ENCODE results near the gene CATSPERZ. TPM values are rescaled to one million over a fixed set of nuclear protein-coding genes. Genes with fewer than 3 reads are reported as not detected.
A peak's percentile ranks its signal among the peaks of the same experiment; 100 is the strongest.

CATSPERZ gene
- total and polyA plus RNA-seq, 2 donors from 2014 or later: not detected

DNA sequence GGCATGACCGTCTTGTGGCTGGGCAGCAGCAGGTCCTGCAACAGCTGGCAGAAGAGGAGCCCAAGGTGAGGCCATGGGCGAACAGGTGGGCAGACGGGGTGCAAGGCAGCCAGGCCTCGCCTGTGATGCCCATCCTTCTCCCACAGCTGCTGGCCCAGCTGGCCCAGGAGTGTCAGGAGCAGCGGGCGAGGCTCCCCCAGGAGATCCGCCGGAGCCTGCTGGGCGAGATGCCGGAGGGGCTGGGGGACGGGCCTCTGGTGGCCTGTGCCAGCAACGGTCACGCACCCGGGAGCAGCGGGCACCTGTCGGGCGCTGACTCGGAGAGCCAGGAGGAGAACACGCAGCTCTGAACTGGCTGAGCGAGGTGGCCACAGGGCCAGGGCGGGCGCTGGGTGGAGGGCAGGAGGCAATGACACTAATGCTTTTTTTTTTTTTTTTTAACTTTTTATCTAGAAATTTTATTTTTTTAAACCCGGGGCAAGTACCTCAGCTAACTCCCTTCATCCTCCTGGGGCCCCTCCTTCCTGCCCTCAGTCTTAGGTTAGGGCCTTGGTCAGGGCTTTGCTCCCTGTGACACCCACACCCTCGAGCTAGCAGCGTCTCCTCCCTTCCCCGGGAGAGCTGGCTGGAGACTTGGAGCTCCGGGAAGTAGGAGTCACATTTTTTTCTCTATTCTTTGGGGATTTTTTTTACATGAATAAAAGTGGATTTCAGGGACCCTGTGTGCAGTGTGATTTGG, 32.8 kb upstream of the CATSPERZ start:
- Histone ChIP-seq H3K27ac (ENCODE audit: low read depth in 2 of 2, low read length in 2 of 2) (peak overlapping the region; percentile 82 to 91), H3K27me3 (ENCODE audit: control insufficient read depth, insufficient read depth, low read length) (no peaks in the 10 kb centered on the region), H3K9ac (ENCODE audit: low read length in 3 of 3) (no peak overlapping the region), H3K4me1 (ENCODE audit: control insufficient read depth in 2 of 3, insufficient read depth in 2 of 3, low read depth in 1 of 3, low read length in 3 of 3) (peaks cover 0 to 18% (median 9%) of the 10 kb centered on the region in 3 donors), H3K9me3 (ENCODE audit: control insufficient read depth in 2 of 3, insufficient read depth in 1 of 3, low read length in 3 of 3) (no peaks in the 10 kb centered on the region), H3K36me3 (ENCODE audit: control insufficient read depth in 2 of 3, insufficient read depth in 3 of 3, low read length in 3 of 3) (peaks cover 0 to 4% (median 0%) of the 10 kb centered on the region in 3 donors), H3K4me3 (ENCODE audit: low read length in 3 of 3) (no peak overlapping the region)
- FAIRE-seq (no peak), DNase-seq (peak in 1 of 5 donors; percentile 62)
- intact Hi-C loops (cut with DNase I): no loop called here
- TF ChIP-seq, protein P1, sequence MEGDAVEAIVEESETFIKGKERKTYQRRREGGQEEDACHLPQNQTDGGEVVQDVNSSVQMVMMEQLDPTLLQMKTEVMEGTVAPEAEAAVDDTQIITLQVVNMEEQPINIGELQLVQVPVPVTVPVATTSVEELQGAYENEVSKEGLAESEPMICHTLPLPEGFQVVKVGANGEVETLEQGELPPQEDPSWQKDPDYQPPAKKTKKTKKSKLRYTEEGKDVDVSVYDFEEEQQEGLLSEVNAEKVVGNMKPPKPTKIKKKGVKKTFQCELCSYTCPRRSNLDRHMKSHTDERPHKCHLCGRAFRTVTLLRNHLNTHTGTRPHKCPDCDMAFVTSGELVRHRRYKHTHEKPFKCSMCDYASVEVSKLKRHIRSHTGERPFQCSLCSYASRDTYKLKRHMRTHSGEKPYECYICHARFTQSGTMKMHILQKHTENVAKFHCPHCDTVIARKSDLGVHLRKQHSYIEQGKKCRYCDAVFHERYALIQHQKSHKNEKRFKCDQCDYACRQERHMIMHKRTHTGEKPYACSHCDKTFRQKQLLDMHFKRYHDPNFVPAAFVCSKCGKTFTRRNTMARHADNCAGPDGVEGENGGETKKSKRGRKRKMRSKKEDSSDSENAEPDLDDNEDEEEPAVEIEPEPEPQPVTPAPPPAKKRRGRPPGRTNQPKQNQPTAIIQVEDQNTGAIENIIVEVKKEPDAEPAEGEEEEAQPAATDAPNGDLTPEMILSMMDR (IDR thresholded peaks at IDR 0.05; ENCODE audit: borderline replicate concordance, extremely low read depth, insufficient read depth): no peak

GRCh38 chr11:64268025-64268892, 31.9 kb upstream of the CATSPERZ start:
- peak overlapping the region in 2 of 3 donors; percentile 43 to 100 for H3K4me3 ChIP-seq (ENCODE audit: low read length in 3 of 3)
- H3K9ac ChIP-seq (ENCODE audit: low read length in 3 of 3): peak overlapping the region in 2 of 3 donors; percentile 43 to 86
- H3K27me3 ChIP-seq (ENCODE audit: control insufficient read depth, insufficient read depth, low read length): no peaks in the 10 kb centered on the region
- peak in 2 of 5 donors; percentile 82 to 92 for DNase-seq
- no peak for FAIRE-seq
- peaks cover 0 to 18% (median 9%) of the 10 kb centered on the region in 3 donors for H3K4me1 ChIP-seq (ENCODE audit: control insufficient read depth in 2 of 3, insufficient read depth in 2 of 3, low read depth in 1 of 3, low read length in 3 of 3)
- H3K27ac ChIP-seq (ENCODE audit: low read depth in 2 of 2, low read length in 2 of 2): peak overlapping the region; percentile 82 to 91
- TF ChIP-seq, protein P1 (IDR thresholded peaks at IDR 0.05; ENCODE audit: borderline replicate concordance, extremely low read depth, insufficient read depth): no peak
- intact Hi-C loops (cut with DNase I): no loop called here
- no peaks in the 10 kb centered on the region for H3K9me3 ChIP-seq (ENCODE audit: control insufficient read depth in 2 of 3, insufficient read depth in 1 of 3, low read length in 3 of 3)
- peaks cover 0 to 6% (median 0%) of the 10 kb centered on the region in 3 donors for H3K36me3 ChIP-seq (ENCODE audit: control insufficient read depth in 2 of 3, insufficient read depth in 3 of 3, low read length in 3 of 3)

- H3K4me3 ChIP-seq (ENCODE audit: low read length in 3 of 3): peak overlapping the region; percentile 43 to 100 (median 51)
- H3K36me3 ChIP-seq (ENCODE audit: control insufficient read depth in 2 of 3, insufficient read depth in 3 of 3, low read length in 3 of 3): peaks cover 0 to 6% (median 0%) of the 10 kb centered on the region in 3 donors
- H3K9ac ChIP-seq (ENCODE audit: low read length in 3 of 3): peak overlapping the region; percentile 15 to 86 (median 62)
- H3K4me1 ChIP-seq (ENCODE audit: control insufficient read depth in 2 of 3, insufficient read depth in 2 of 3, low read depth in 1 of 3, low read length in 3 of 3): peaks cover 0 to 18% (median 9%) of the 10 kb centered on the region in 3 donors
- H3K9me3 ChIP-seq (ENCODE audit: control insufficient read depth in 2 of 3, insufficient read depth in 1 of 3, low read length in 3 of 3): no peaks in the 10 kb centered on the region
- DNase-seq: peak in 4 of 5 donors; percentile 52 to 91 (median 70)
- peak overlapping the region; percentile 82 to 91 for H3K27ac ChIP-seq (ENCODE audit: low read depth in 2 of 2, low read length in 2 of 2)
- no peak for FAIRE-seq
- TF ChIP-seq, protein P1 (IDR thresholded peaks at IDR 0.05; ENCODE audit: borderline replicate concordance, extremely low read depth, insufficient read depth): no peak
- intact Hi-C loops (cut with DNase I): no loop called here
- H3K27me3 ChIP-seq (ENCODE audit: control insufficient read depth, insufficient read depth, low read length): no peaks in the 10 kb centered on the region
Measured at GRCh38 chr11:64268893-64269539, 31.1 kb upstream of the CATSPERZ start.

Data from kidney (tissue), 14 donors.